GM21390 (cell line): ENCODE measurements around the gene COQ5.
"Not testable (repeated sequence)": the region's sequence is repeated elsewhere in the genome, so short reads cannot be mapped to it uniquely, and the experiment has no call there.

Experiments used
- ATAC-seq: cut with Tn5 transposase; IDR thresholded peaks from one replicate; pipeline ENCODE4 v1.9.1; 2021; ENCODE audit not compliant: unreplicated experiment

Gene COQ5

DNA sequence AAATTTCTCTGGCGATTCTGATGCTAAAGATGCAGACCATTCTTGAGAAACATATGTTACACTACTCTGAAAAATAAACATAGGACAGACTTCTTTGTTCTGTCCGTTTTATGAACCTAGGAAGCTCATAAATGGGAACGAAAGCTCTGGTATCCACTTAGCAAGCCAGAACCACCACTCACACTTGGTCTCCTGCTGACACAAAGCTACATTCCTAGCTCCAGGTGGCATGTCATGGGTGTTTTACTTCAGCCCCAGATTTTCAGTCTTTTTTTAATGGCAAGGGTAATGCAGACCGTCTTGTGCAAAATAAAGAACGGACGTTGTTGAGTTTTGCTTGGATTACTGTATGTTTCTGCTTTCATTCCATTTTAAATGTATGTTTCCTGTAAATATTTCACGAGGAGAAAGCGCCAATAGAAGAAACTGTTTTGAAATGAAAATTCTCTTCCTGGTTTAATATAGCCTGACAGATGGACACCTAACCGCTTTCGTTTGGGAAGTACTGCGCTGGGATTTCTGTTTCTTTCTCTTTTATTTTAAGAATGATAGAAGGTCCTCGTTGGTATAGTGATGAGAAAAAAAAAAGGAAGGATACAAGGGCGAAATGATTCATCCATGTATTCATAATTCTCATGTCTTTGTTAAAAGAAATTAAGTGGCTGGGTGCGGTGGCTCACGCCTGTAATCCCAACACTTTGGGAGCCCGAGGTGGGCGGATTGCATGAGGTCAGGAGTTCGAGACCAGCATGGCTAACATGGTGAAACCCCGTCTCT lies 871 bp upstream of the COQ5 start:
- ATAC-seq = no peak

DNA sequence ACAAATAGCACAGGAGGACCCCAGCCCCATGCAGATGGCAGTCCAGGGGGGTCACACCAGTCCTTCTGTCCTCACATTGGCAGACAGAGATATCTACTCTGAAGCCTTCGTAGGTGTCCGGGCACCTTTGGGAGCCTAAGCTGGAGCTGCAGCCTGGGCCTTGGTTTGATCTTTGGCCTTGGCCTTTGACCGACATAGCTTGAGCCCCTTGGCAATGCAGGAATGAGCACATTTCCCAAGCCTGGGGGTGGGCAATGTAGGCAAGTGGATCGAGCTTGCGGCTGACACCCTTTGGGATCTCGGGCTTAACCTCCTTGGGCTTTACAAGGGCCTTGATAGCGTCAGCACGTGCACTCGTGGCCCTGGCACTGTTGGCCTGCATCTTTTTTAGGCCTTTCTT lies 6.4 kb downstream of the COQ5 start:
- ATAC-seq = no peak

DNA sequence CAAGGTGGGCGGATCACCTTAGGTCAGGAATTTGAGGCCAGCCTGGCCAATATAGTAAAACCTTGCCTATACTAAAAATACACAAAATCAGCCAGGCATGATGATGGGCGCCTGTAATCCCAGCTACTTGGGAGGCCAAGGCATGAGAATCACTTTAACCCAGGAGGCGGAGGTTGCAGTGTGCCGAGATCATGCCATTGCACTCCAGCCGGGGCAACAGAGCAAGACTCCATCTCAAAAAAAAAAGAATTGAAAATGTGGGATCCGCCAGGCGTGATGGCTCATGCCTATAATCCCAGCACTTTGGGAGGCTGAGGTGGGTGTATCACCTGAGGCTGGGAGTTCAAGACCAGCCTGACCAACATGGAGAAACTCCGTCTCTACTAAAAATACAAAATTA lies 9.6 kb downstream of the COQ5 start:
- not testable (repeated sequence) for ATAC-seq

DNA sequence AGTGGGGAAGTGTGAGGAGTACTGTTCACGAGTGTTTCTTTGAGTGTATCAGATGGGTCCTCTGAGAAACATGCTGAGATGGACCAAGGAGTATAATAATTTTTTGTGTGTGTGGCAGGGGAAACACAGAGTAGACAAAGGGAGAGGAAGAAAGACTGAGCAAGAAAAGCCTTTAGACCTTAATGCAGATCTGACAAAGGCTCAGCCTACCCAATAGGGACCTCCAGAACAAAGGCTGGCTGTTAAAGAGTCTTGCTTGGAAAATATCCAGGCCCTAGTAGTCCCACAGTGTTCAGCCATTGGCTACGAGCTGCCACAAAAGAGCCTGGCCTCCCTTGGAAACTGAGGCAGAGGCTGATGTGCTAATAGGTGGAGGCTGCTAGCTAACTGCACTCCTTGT lies 13.5 kb downstream of the COQ5 start:
- ATAC-seq = no peak

DNA sequence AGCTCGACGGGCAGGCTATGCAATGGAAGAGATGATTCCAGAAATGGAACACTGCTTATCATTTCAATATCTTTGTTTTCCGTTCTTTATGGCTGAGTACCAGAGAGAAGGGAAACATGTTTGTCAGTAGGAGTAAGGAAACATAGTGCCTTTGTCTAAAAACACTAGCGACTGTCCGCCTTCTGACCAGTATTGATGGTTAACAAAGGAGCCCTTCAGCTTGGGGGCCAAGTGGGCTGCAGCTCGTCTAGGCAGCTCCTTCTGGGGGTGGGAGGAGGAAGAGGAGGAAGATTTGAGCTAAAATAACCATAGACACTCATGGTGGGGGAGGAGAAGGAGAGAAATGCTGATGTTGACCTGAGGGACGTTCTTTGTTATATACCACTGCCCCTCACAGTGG lies 15.0 kb downstream of the COQ5 start:
- ATAC-seq = no peak

DNA sequence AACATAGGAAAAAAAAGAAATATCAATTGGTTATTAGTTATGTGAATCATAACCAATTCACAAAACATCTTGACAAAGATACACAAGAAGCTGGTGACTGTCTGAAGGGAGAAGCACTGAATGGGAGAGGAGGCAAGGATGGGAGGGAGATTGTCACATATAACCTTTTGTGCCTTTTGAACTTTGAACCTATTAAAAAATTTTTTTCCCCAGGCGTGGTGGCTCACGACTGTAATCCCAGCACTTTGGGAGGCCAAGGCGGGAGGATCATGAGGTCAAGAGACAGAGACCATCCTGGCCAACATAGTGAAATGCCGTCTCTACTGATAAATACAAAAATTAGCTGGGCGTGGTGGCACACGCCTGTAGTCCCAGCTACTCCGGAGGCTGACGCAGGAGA lies 20.4 kb downstream of the COQ5 start:
- ATAC-seq = no peak

DNA sequence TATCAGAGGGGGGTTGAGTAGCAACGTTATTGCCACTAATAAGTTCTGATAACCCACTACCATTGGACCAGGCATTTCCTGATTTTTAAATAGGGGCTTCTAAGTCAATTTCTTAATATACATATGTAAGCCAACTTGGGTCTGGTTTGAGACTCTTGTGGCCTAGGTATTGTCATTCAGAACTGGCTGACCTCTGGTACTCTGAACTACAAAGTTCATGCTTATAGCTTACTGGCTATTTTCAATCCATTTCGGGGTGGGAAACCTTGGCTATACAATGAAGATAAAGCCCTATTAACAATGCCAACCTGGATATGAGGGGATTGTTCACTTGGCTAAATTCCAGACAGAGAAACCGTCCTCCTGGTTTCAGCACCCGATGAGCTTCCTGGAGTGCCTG lies 24.4 kb downstream of the COQ5 start:
- no peak for ATAC-seq

DNA sequence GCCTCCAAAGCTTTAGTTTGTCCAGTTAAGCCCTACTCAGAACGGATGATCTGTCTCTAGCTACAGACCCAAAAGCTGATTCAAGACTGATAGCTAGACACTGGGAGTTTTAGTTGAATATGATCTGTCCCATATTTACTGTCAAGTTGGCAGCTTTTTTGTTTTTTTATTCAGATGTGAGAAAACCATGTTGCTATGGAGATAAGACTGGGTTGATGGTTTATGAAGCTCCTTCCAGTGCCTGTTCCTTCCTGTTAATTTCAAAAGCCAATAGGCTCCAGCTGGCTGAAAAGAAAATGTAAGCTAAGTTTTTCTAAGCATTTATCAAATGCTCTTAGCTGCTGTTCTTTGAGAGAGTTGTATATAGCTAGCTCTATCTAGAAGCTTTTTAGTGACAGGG lies 28.4 kb downstream of the COQ5 start:
- no peak for ATAC-seq

DNA sequence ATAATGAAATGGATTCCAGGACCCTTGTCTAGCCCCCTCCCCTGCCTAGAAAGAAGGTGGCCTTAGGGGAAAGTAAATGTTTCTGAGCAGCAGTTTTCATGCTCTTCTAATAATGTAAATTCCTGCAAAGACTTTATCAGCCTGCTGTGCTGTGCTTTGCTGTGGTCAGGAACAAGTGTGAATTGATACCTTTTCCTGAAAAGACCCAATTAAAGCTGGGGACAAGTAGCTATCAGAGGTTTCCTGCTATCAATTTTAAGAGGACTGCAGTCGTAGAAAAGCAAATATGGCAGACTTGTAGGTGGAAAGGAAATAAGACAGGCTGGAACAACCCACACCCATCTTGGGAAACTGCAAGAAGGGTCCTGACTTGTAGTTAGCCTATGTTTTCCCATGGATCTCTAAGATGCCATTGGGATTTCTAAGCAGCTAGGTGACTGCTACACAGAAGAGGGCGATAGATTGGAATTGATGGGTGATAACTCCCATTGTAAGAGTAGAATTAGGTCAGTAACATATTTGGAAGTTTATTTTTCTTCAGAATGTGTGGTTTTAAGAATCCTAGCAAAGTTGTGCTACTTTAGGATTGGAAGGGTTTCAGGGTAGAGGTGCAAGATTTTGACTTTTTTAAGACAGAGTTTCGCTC lies 30.0 kb downstream of the COQ5 start:
- no peak for ATAC-seq

DNA sequence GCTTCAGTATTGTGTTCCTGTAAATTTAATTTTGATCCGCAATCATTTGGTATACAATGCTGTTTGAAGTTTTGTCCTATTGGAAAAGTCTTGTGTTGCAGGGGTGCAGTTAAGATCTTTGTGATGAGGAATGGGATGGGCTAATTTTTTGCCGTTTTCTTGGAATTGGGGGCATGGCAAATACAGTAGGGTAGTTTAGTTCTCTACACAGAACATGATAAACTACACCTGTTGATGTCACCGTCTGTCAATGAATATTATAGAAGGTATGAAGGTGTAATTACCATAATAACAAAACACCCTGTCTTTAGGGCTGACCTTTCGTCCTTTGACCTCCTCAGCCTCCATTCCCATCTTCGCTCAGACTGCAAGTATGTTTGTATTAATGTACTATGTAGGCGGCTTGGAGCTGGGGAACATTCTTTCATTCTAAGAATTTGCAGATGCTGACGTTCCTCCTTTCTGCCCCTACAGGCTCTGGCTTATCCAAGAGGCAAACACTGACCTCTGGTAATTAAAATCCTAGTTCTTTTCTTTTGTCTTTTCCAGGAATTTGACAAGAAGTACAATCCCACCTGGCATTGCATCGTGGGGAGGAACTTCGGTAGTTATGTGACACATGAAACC lies 31.3 kb downstream of the COQ5 start:
- no peak for ATAC-seq

DNA sequence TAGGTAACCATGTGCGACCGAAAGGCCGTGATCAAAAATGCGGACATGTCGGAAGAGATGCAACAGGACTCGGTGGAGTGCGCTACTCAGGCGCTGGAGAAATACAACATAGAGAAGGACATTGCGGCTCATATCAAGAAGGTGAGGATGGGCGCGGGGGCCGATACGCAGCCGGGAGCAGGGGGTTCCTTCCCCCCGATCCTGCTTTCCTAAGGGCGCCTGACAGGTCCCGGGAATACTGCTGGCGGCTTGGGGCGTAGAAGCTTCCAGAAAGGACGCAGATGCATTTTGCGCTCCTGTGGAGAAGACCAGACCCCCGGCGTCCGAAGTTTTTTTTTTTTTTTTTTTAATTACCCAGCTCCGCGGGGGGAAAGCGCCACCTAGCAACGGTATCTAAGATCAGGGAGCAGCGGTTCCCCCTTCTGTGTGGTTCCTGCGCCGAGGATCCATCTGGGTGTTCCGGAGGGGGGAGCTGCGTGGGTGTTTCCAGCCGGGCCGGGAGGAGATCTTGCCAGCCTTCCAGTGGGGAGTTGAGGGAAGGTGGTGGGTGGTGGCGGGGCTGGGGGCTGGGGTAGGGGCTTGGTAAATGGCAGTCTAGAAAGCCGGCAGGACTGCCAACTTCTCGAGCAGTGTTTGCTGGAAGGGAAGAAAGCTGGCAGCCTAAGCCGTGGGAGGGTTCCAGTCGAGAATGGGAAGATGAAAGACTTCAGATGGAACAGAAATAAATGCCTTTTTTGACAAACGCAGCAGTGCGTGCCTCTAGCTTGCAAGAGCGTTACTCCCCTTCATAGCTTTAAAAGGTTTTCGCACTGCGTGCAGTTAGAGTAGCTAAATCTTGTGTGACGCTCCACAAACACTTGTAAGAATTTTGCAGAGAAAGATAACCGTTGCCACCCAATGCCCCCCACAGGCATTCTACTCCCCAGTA lies 32.3 kb downstream of the COQ5 start:
- ATAC-seq = no peak

DNA sequence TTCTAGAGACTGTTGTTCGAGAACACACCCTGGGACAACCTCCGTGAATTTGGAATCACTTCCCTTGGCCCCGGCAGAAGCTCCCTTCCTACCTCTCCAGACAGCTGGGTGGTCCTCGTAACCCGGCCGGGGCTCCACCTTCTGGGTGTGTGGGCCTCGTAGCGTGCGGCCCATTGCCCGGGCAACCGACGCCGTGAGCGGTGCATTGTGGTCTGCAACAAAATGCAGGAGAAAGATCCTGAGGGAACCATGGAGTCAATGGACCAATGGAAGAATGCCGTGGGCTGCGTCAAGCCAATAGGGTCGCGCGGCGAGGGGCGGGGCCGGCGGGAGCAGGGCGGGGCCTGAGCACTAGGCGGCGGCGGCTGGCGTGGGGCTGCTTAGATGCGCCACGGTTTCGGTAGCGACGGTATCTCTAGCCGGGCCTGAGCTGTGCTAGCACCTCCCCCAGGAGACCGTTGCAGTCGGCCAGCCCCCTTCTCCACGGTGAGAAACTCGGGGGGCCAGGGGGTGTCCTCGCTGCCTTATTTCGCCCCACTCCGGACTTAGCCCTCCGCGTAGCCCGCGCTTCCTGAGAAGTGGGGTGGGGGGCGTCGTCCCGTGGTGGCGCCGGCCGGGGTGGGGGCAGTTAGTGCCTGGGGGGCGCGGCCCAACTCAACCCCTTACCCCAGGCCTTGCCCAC lies 33.1 kb downstream of the COQ5 start, which contains the start of gene DYNLL1:
TSS of gene DYNLL1 (plus strand) at position 383 of the 682 bp plus-strand sequence. CDS start 309 bp downstream, outside the sequence.
- ATAC-seq = peak; percentile 94

DNA sequence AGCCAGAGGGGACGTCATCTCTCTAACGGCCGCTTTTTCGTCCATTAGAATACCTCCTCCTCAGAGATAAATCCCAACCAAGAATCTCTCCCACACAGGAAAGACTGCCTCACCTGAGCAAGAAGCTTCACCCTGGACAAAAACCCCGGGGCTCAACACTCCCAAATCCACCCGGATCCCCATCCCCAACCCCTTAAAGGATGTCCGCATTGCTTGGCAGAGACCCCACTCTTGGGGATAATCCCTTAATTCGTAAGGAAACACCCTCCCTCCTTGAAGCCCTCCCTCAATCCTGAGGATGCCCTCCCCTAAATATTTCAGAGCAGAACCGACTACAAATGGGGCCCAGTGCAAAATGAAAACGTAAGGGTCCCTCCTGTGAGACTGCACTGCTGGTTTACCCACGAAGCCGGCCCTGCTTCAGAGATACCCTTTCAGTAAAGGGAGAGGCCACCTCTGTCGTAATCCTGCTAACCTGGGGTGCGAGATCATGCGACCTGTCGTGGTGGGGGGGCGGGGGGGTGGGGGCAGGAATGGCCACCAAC lies 33.7 kb downstream of the COQ5 start:
- ATAC-seq = no peak

DNA sequence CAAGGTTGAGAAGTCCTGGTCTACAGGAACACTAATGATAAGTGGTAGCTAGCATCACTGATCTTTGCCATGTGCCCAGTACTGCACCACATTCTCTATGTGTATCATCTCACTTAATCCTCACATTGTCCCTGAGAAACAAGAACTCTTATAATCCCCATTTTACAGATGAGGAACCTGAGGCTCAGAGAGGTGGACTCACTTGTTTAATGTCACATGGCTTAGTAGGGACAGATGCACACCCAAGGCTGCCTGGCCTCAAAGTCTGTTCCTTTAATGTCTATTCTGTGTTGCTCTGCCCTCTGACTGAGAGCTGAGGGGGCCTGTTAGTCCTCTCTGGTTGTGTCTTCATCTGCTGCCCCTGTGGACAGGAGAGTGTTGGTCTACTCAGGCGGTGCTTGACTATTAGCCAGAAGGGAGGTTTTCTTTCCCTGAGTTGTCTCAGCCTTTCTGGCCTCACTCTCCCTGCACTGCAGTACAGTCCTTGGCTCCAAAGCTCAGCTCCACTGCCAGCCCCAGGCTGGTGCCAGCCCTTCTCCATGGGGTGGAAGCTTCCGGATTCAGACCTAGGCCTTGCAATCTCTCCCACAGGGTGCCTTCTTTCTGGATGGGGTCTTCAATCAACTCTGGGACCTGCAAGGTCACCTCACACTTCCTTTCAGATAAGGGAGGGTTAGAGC lies 38.0 kb downstream of the COQ5 start:
- no peak for ATAC-seq

DNA sequence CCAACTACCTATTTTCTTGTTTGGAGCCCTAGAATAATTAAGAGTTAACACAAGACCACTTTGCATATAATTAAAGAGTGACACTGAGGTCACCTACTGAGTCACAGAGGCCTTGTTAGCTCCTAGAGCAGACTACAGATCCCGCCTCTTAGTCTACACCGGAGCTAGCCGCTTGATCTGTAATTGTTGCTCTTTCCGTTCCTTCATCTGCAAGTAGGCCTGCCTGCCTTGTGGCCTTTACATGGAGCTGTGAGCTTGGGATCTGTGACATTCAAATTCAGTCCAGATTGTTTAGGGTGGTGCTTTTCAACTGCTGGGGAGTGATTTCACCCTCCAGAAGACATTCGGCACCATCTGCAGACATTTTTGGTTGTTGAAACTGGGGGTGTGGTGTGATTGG lies 38.6 kb downstream of the COQ5 start:
- no peak for ATAC-seq

DNA sequence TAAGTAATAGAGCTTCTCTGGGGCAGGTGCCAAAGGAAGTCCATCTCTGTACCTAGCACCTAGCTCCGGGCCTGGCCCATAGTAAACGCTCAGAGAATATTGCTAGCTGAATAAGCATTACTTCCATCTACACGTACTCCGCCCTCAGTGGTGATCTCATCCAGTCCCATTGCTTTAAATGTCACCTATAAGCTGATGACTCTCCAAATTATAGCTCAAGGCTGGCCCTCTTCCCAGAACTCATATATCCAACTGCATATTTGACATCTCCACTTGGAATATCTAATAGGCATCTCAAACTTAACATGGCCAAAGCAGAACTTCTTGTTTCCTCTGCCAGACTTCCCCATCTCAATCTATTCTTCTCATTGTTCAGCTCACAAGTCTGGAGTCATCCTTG lies 39.9 kb downstream of the COQ5 start:
- ATAC-seq = no peak

DNA sequence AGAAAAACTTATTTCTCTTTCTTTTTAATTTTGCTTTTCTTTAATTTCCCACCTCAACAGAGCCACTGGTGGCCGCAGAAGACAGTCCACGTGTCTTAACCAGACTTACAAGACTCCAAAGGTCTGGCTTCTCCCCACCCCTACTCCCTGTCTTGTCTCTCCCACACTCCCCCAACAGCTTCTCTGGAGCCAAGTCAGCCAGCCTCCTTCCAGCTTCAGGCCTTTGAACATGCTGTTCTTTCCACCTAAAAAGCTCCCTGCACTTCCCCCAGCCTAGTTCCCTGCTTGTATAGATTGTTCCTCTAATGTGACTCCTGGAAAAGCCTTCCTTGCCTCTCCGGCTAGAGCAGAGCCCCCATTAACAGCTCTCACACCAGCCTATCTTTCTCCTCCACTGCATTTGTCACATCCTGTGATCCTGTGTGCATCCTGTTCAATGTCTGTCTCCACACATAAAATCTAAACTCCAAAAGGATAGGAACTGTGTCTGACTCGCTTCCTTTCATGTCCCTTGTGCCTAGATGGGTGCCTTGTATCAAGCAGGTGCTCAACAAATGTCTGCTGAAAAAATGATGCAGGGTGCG lies 40.8 kb downstream of the COQ5 start:
- ATAC-seq = no peak

DNA sequence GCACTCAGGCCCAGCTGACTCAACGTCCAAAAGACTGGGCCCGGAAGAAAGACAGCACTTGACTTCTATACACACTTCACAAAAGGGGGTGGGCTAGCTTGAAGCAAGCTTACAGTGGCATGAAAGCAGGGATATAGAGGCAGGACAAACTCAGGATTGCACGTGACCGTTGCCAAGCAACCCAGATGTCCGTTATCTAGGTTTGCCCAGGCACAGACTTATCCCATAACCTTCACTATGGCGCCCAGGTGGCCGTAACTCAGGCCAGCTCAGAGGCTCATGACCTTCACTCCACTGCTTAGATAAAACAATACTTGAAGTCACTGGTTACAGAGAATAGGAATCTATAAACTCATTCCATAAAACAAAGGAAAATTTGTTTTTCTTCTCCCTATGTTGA lies 41.4 kb downstream of the COQ5 start:
- not testable (repeated sequence) for ATAC-seq
